RWPE2 (cell line): ENCODE results near the gene NAPSA.

Experiments used
- ATAC-seq: fragments of 200-7000 bp; cut with Tn5 transposase; 3 replicates; pipeline ENCODE4 v1.9.1; 2021; ENCODE audit warnings: low read depth
- DNase-seq: peaks from one replicate; pipeline ENCODE4 v3.0.0-alpha.2; 2020; ENCODE audit warnings: low spot score
- H3K27ac ChIP-seq: fragments of 450-650 bp; 2 replicates; pipeline ENCODE4 v1.5.1; 2017; ENCODE audit warnings: mild to moderate bottlenecking; ENCODE audit not compliant: poor library complexity, severe bottlenecking
- H3K27me3 ChIP-seq: fragments of 250-450 bp; sonication (Bioruptor Pico); 2 replicates; pipeline ENCODE4 v1.5.1; 2021; ENCODE audit warnings: mild to moderate bottlenecking, moderate library complexity; ENCODE audit not compliant: insufficient read depth, poor library complexity, severe bottlenecking
- H3K36me3 ChIP-seq: fragments of 250-450 bp; sonication (Bioruptor Pico); 2 replicates; pipeline ENCODE4 v1.5.1; 2020; ENCODE audit warnings: low read depth, mild to moderate bottlenecking, moderate library complexity
- H3K4me1 ChIP-seq: fragments of 250-450 bp; sonication (Bioruptor Pico); 2 replicates; pipeline ENCODE4 v1.5.1; 2021; ENCODE audit warnings: mild to moderate bottlenecking, moderate library complexity; ENCODE audit not compliant: insufficient read depth, poor library complexity, severe bottlenecking
- H3K4me3 ChIP-seq: fragments of 250-450 bp; sonication (Bioruptor Pico); 2 replicates; pipeline ENCODE4 v1.5.1; 2021; ENCODE audit warnings: mild to moderate bottlenecking, moderate library complexity; ENCODE audit not compliant: severe bottlenecking
- H3K9me3 ChIP-seq: fragments of 250-450 bp; sonication (Bioruptor Pico); 2 replicates; pipeline ENCODE4 v1.5.1; 2021; ENCODE audit warnings: mild to moderate bottlenecking, moderate library complexity; ENCODE audit not compliant: severe bottlenecking
- TF ChIP-seq, protein P1 (sequence below): fragments of 450-650 bp; IDR thresholded peaks from one replicate; pipeline ENCODE4 v1.5.1; 2017; ENCODE audit warnings: mild to moderate bottlenecking, moderate library complexity; ENCODE audit not compliant: poor library complexity, severe bottlenecking

NAPSA gene

DNA sequence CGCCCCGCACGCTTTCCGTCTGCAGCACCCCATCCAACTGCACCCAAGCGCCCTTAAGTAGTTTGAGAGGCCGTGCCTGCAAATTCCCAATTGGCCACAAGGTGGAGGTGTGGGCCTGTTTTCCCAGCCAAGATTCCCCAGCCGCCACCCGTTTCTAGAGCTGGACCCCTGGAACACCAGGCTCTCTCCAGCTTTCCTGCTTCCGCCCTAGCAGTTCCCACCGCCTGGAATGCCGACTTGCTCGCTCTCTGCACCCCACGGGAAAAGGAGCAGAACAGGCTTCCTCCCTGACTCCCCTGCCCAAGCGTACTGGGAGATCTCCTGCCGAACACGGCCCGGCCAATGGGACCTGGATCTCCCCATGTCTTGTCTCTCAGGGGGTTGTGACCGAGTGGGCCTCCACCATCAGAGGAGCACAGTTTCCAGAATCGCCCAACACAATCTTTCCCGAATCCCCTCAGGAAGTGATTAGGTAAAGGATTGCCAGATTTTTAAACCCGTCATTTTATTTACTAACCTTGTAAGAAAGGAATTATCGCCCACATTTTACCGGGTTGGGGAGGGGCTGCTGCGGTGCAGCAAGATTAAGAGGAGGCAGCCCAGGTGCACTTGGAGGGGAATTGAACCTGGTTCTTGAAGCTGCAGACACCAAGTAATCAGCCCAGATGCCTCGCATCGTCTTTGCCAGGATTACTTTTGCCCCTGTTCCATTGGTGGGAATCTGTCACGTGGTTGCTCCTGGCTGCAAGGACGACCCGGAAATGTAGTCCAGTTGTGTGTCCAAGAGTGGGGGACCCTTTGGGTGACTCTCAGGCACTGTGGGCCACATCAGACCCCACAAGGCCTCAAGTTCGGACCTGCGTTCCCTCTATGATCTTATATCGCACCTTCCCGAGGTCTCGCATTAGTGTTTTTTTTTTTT lies 3.5 kb upstream of the NAPSA start:
- peak overlapping the region; percentile 43 for H3K27ac ChIP-seq
- ATAC-seq: peak; percentile 88
- TF ChIP-seq, protein P1, sequence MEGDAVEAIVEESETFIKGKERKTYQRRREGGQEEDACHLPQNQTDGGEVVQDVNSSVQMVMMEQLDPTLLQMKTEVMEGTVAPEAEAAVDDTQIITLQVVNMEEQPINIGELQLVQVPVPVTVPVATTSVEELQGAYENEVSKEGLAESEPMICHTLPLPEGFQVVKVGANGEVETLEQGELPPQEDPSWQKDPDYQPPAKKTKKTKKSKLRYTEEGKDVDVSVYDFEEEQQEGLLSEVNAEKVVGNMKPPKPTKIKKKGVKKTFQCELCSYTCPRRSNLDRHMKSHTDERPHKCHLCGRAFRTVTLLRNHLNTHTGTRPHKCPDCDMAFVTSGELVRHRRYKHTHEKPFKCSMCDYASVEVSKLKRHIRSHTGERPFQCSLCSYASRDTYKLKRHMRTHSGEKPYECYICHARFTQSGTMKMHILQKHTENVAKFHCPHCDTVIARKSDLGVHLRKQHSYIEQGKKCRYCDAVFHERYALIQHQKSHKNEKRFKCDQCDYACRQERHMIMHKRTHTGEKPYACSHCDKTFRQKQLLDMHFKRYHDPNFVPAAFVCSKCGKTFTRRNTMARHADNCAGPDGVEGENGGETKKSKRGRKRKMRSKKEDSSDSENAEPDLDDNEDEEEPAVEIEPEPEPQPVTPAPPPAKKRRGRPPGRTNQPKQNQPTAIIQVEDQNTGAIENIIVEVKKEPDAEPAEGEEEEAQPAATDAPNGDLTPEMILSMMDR: peak; percentile 90

DNA sequence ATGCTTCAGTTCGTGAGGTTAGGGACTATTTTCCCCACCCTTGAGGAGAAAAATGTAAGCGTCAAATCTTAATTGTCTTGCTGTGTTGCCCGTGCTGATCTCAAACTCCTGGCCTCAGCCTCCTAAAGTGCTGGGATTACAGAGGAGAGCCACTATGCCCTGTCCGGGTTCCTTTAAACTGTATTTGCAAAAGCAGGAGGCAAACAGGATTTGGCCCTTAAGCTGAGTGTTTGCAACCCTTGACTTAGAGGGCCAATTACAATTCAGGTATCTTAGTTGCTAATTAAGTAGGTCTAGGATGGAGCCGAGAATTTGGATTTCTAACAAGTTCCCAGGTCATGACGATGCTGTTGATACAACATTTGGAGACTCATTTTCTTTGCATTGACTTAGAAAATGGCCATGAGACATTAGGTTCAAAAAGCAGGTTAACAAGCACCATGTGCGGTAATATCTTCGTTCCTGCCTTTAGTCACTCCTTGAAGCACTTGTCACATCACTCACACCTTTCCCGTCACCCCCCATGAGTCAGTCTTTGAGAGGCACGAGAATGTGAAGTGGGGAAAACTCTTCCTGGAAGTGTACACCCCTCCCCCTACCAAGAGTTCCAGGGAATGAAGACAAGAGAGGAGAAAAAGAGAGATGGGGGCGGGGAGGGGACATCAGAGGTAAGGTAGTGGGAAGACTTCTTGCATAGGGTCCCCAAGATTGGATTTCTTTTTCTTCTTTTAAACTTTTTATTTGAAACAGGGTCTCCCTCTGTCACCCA lies 2.6 kb downstream of the NAPSA start:
- no peak for ATAC-seq

More for the DNA sequence above, 3.5 kb upstream of the NAPSA start:
- no peaks in the 10 kb centered on the region for H3K27me3 ChIP-seq
- DNase-seq: no peak
- H3K4me1 ChIP-seq: no peaks in the 10 kb centered on the region
- no peaks in the 10 kb centered on the region for H3K36me3 ChIP-seq
- H3K9me3 ChIP-seq: no peaks in the 10 kb centered on the region
- H3K4me3 ChIP-seq: peak overlapping the region; percentile 45

DNA sequence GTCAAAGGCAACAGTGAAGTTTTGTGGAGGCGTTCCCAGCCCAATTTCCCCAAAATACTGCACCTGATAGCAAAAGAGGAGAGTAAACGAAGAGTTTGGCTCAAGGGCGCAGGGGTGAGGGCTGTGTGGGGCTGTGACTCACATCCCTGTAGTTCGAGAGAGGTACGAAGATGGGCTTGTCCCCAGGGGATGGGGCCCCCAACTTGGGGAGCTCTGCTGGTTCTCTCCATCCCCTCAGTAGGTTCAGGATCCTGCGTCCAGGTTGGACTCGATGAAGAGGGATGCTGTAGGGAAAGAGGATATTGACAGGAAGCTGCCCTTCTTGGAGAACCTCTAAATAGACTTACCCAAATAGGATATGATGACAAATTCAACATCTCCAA lies 3.4 kb downstream of the NAPSA start:
- TF ChIP-seq, protein P1: no peak
- H3K4me1 ChIP-seq: no peaks in the 10 kb centered on the region
- no peaks in the 10 kb centered on the region for H3K27me3 ChIP-seq
- no peak for ATAC-seq
- H3K4me3 ChIP-seq: no peak overlapping the region
- no peak for DNase-seq
- H3K27ac ChIP-seq: no peak overlapping the region
- H3K36me3 ChIP-seq: no peaks in the 10 kb centered on the region
- H3K9me3 ChIP-seq: no peaks in the 10 kb centered on the region

More for the DNA sequence above, 2.6 kb downstream of the NAPSA start:
- H3K27me3 ChIP-seq: no peaks in the 10 kb centered on the region
- H3K4me3 ChIP-seq: no peak overlapping the region
- H3K27ac ChIP-seq: no peak overlapping the region
- TF ChIP-seq, protein P1: no peak
- no peak for DNase-seq
- no peaks in the 10 kb centered on the region for H3K9me3 ChIP-seq
- H3K4me1 ChIP-seq: no peaks in the 10 kb centered on the region
- H3K36me3 ChIP-seq: no peaks in the 10 kb centered on the region

DNA sequence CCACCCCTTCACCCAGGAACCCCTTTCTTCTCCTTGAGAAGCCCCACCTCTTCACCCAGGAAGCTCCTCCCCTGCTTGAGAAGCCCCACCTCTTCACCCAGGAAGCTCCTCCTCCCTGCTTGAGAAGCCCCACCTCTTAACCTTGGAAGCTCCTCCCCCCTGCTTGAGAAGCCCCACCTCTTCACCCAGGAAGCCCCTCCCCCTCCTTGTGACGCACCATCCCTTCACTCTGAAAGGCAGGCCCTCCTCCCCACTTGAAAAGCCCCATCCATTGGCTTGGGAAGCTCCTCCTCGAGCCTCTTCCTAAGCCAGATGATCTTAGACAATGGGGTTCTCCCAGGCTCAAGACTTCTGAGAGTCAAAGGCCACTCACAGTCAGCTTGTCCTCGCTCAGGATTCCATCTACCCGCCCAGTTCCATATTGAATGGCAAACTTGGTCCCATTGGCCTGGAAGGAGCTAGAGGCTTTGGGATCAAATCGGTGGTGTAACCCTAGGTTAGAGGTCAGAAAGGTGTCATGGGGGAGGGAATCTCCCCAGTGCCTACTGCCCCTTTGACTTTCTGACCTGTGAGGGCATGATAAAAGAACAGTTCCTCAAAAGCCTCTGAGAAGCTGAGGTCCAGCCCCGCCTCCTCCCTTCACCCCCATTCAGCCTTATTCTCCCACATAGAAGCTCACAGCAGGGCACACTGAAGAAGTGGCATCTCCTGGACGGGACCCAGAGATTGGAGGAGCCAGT lies 4.0 kb downstream of the NAPSA start:
- no peaks in the 10 kb centered on the region for H3K4me1 ChIP-seq
- no peak overlapping the region for H3K4me3 ChIP-seq
- no peaks in the 10 kb centered on the region for H3K27me3 ChIP-seq
- TF ChIP-seq, protein P1: no peak
- H3K9me3 ChIP-seq: no peaks in the 10 kb centered on the region
- DNase-seq (no peak), ATAC-seq (no peak)
- no peaks in the 10 kb centered on the region for H3K36me3 ChIP-seq
- H3K27ac ChIP-seq: no peak overlapping the region
